ENCODE measurements around the gene MACF1. TPM values are rescaled to one million over a fixed set of nuclear protein-coding genes. Genes with fewer than 3 reads are reported as not detected.
"Not testable (repeated sequence)": the region's sequence is repeated elsewhere in the genome, so short reads cannot be mapped to it uniquely, and the experiment has no call there.

The MACF1 gene
- total RNA-seq, 8 experiments from 2014 or later, result 89.2 to 249 (median 180) TPM

DNA sequence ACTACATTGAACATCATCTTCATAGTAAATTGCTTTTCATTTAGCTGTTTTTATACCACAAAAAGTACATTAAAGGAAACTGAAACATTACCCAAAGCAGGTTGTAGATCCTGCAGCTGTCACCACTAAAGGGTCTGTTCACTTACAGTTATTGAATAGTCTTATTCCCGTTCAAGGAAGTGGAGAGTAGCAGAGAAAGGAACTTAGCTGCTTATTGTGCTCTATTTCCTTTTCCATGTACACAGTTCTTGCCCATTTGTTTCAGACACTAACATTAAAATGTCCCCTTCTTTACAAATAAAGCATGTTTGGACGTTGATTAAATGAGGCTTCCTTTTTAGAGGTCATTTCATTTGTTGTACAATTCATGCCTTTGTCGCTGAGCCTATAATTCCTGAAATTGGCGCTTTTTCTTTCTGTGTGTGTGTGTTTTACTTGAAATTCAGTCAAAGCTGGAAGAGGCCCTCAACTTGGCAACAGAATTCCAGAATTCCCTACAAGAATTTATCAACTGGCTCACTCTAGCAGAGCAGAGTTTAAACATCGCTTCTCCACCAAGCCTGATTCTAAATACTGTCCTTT lies 242.6 kb downstream of the MACF1 start:
- peak overlapping the region in 1 of 2 donors; percentile 0 for H3K27ac ChIP-seq
- 58 to 100% (median 80%) methylated on average over 4 to 5 of the region's 5 CpGs for WGBS, 10 experiments
- in situ Hi-C loops (cut with MboI; ENCODE audit: low pct_unique_long_range_greater_than_20kb in 2 of 9, low sequenced_read_pairs in 9 of 9, unreplicated experiment in 9 of 9), result no loop called here

DNA sequence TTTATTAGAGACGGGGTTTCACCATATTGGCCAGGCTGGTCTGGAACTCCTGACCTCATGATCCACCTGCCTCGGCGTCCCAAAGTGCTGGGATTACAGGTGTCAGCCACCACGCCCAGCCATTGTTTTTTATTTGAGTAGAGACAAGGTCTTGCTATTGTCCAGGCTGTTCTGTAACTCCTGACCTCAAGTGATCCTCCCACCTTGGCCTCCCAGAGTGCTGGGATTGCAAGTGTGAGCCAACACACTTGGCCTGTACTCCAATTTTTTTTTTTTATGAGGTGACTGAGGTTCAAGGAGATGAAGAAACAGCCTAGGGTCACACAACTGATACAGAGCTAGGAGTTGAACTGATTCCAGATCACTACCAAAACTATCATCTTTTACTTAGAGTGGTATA lies 245.5 kb downstream of the MACF1 start:
- WGBS, 10 experiments, result 89 to 100% (median 98%) methylated on average over 2 to 4 of the region's 4 CpGs; no CpG with 5 or more reads in 3 of the 10 experiments
- in situ Hi-C loops (cut with MboI; ENCODE audit: low pct_unique_long_range_greater_than_20kb in 2 of 9, low sequenced_read_pairs in 9 of 9, unreplicated experiment in 9 of 9), result loop anchor here in 1 of 9 experiments (25.0 kb wide), 1 partner anchor 112 kb away; no protein-coding TSS in a partner anchor
- H3K27ac ChIP-seq, result not testable (repeated sequence)

More for the DNA sequence above, 242.6 kb downstream of the MACF1 start:
- ATAC-seq (replicated peaks in 6 of 8), result peak in 4 of 8 experiments; percentile 21 to 88 (median 70)
- H3K4me3 ChIP-seq, result no peak overlapping the region
- H3K4me1 ChIP-seq (replicated peaks in 1 of 2), result peaks cover 3 to 8% of the 10 kb centered on the region in 2 donors

DNA sequence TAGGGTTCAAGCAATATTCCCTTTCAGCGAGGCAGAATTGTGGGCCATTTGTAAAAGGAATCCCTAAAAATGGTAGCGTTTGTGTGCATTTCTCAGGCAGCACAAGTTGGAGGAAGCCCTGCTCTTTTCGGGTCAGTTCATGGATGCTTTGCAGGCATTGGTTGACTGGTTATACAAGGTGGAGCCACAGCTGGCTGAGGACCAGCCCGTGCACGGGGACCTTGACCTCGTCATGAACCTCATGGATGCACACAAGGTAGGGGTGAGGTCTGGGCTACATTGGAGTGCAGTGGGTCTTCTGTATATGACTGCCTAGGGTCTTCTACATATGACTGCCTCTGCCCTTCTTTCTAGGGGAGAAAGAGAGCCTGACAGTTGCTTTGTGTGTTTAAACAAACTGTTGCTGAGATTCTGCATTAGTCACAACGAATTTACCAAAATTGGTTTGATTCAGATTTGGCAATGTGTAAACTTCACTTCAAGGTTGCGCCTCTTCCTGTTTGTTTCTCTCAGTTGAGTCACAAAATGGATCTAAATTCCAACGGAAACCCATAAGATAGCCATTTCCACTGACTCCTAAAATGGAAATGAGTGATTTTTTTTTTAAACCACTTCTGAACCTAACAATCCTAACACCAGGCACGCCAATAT lies 246.6 kb downstream of the MACF1 start:
- peak in 2 of 8 experiments; percentile 66 to 90 for ATAC-seq (replicated peaks in 6 of 8)
- WGBS, 10 experiments, result 10 to 100% (median 89%) methylated on average over 1 to 10 of the region's 10 CpGs
- H3K27ac ChIP-seq, result no peak overlapping the region
- peaks cover 3 to 8% of the 10 kb centered on the region in 2 donors for H3K4me1 ChIP-seq (replicated peaks in 1 of 2)
- in situ Hi-C loops (cut with MboI; ENCODE audit: low pct_unique_long_range_greater_than_20kb in 2 of 9, low sequenced_read_pairs in 9 of 9, unreplicated experiment in 9 of 9), result loop anchor here in 1 of 9 experiments (25.0 kb wide), 1 partner anchor 111 kb away; no protein-coding TSS in a partner anchor
- no peak overlapping the region for H3K4me3 ChIP-seq

More for the DNA sequence above, 245.5 kb downstream of the MACF1 start:
- H3K4me3 ChIP-seq; H3K4me1 ChIP-seq (replicated peaks in 1 of 2); ATAC-seq (replicated peaks in 6 of 8): not testable (repeated sequence)

DNA sequence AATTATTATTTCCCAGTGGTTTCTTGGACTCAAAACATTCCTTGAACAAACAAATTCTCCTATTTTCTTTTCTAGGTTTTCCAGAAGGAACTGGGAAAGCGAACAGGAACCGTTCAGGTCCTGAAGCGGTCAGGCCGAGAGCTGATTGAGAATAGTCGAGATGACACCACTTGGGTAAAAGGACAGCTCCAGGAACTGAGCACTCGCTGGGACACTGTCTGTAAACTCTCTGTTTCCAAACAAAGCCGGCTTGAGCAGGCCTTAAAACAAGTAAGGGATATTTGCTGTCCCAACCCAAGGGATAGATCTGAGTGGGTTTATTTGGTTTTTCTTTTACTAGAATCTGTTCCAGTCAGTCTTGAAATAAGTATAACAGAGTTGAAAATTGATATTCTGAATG lies 247.6 kb downstream of the MACF1 start:
- 88 to 100% (median 94%) methylated on average over 2 to 7 of the region's 7 CpGs; no CpG with 5 or more reads in 1 of the 10 experiments for WGBS, 10 experiments
- H3K27ac ChIP-seq, result no peak overlapping the region
- no peak for ATAC-seq (replicated peaks in 6 of 8)

DNA sequence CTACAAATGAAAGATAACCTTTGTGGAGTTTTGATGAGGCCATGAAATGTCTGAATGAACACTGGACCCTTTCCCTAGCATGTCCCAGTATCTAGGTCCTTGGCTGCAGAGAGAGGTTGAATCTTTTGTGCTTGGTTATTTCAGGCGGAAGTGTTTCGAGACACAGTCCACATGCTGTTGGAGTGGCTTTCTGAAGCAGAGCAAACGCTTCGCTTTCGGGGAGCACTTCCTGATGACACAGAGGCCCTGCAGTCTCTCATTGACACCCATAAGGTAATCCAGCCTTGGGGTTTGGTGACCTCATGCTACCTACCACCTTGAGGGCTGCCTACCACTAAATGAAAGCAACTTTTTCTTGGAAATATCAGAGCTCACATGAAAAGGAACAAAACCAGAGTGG lies 248.0 kb downstream of the MACF1 start:
- H3K4me1 ChIP-seq (replicated peaks in 1 of 2), result peaks cover 1 to 2% of the 10 kb centered on the region in 2 donors
- H3K27ac ChIP-seq, result no peak overlapping the region
- no peak for ATAC-seq (replicated peaks in 6 of 8)
- in situ Hi-C loops (cut with MboI; ENCODE audit: low pct_unique_long_range_greater_than_20kb in 2 of 9, low sequenced_read_pairs in 9 of 9, unreplicated experiment in 9 of 9), result loop anchor here in 1 of 9 experiments (25.0 kb wide), 1 partner anchor 110 kb away; no protein-coding TSS in a partner anchor
- no peak overlapping the region for H3K4me3 ChIP-seq
- WGBS, 10 experiments, result 87 to 100% (median 96%) methylated on average over 2 to 5 of the region's 5 CpGs; no CpG with 5 or more reads in 1 of the 10 experiments

More for the DNA sequence above, 247.6 kb downstream of the MACF1 start:
- in situ Hi-C loops (cut with MboI; ENCODE audit: low pct_unique_long_range_greater_than_20kb in 2 of 9, low sequenced_read_pairs in 9 of 9, unreplicated experiment in 9 of 9), result loop anchor here in 1 of 9 experiments (25.0 kb wide), 1 partner anchor 110 kb away; no protein-coding TSS in a partner anchor
- Histone ChIP-seq H3K4me3 (no peak overlapping the region), H3K4me1 (replicated peaks in 1 of 2) (peaks cover 3 to 4% of the 10 kb centered on the region in 2 donors)

DNA sequence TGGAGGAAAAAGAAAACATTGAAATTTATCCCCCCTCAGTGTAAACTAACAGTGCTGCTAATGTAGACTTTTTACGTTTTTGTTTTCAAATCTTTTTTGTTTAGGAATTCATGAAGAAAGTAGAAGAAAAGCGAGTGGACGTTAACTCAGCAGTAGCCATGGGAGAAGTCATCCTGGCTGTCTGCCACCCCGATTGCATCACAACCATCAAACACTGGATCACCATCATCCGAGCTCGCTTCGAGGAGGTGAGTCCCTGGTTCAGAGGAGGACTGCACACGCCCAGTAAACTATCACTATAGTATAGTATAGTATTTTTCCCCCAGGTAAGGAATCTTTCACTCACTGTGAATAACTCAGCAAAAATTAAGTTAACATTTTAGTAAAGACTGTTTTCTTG lies 249.1 kb downstream of the MACF1 start:
- WGBS, 10 experiments, result 44 to 100% (median 92%) methylated on average over 3 to 8 of the region's 8 CpGs; no CpG with 5 or more reads in 2 of the 10 experiments
- Histone ChIP-seq H3K4me1 (replicated peaks in 1 of 2) (no peaks in the 10 kb centered on the region), H3K4me3 (no peak overlapping the region), H3K27ac (no peak overlapping the region)
- peak in 2 of 8 experiments; percentile 28 to 71 for ATAC-seq (replicated peaks in 6 of 8)
- in situ Hi-C loops (cut with MboI; ENCODE audit: low pct_unique_long_range_greater_than_20kb in 2 of 9, low sequenced_read_pairs in 9 of 9, unreplicated experiment in 9 of 9), result loop anchor here in 1 of 9 experiments (25.0 kb wide), 1 partner anchor 109 kb away; no protein-coding TSS in a partner anchor

DNA sequence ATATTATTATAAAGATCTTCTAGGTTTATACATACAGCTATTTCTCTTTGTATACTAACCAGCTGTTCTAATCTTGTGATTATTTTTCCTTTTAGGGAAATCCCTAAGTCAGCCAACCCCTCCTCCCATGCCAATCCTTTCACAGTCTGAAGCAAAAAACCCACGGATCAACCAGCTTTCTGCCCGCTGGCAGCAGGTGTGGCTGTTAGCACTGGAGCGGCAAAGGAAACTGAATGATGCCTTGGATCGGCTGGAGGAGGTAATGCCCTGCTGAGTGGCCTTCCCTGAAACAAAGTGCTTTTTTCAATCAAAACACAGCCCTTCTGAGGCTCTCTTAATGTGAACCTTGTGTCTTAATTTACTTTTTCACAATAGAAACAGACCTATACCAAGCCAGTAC lies 254.5 kb downstream of the MACF1 start:
- no peak overlapping the region for H3K27ac ChIP-seq

DNA sequence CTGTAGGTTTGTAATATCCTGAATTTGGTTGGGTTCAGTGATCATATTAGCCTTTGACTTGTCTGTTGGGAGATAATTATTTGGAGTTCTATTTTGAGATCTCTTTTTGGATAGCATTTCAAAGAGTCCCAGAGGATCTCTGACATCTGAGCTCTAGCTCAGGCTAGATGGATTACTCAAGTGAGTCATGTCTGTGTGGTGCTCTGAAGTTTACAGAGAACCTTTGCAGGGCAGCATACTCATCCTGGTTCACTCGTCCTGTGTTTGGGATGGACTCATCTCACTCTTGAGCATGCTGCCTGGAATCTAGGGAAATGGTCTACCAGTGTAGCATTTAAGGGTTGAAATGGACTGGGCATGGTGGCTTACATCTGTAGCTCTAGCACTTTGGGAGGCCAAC lies 257.6 kb downstream of the MACF1 start:
- Histone ChIP-seq H3K27ac (no peak overlapping the region), H3K4me1 (replicated peaks in 1 of 2) (no peaks in the 10 kb centered on the region), H3K4me3 (no peak overlapping the region)
- no peak for ATAC-seq (replicated peaks in 6 of 8)
- WGBS, 10 experiments, result 20 to 86% (median 67%) methylated on average over 1 of the region's 1 CpG; no CpG with 5 or more reads in 5 of the 10 experiments
- in situ Hi-C loops (cut with MboI; ENCODE audit: low pct_unique_long_range_greater_than_20kb in 2 of 9, low sequenced_read_pairs in 9 of 9, unreplicated experiment in 9 of 9), result loop anchor here in 1 of 9 experiments (25.0 kb wide), 1 partner anchor 100 kb away; no protein-coding TSS in a partner anchor

More for the DNA sequence above, 254.5 kb downstream of the MACF1 start:
- no peak overlapping the region for H3K4me3 ChIP-seq
- ATAC-seq (replicated peaks in 6 of 8), result no peak
- 80 to 100% (median 91%) methylated on average over 1 to 4 of the region's 4 CpGs; no CpG with 5 or more reads in 2 of the 10 experiments for WGBS, 10 experiments
- in situ Hi-C loops (cut with MboI; ENCODE audit: low pct_unique_long_range_greater_than_20kb in 2 of 9, low sequenced_read_pairs in 9 of 9, unreplicated experiment in 9 of 9), result loop anchor here in 1 of 9 experiments (25.0 kb wide), 1 partner anchor 103 kb away; no protein-coding TSS in a partner anchor
- H3K4me1 ChIP-seq (replicated peaks in 1 of 2), result no peaks in the 10 kb centered on the region

DNA sequence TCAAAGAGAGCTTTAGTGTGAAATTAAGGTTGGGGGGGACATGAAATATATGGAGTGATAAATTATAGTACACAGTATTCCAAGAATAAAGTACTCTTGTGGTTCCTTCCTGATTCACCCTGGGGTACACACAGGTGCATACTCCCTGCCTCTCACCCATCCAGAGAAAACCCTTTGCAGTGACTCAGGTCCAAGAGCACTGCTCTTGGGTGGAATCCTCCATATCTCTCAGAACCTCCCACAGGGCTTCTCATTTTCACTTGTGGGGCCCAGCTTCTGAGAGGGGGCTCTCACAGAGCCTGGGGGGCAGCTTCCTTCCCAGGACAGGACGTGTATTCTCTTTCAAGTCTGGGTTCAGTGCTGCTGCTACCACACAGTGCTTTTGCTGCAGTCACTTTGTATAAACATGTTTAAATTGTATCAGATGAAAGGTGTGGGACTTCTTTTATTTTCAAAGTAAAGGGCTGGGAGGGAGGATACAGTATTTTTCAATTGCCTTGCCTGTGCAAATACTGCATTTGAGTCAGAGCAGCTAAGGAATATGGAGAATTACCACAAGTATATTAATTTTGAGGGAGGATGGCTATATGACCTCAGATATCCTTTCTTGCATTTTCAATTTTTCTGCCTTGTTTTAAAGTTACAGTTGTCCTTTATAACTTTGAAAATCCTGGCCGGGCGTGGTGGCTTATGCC lies 262.1 kb downstream of the MACF1 start:
- Histone ChIP-seq H3K27ac (no peak overlapping the region), H3K4me3 (no peak overlapping the region), H3K4me1 (replicated peaks in 1 of 2) (no peaks in the 10 kb centered on the region)
- in situ Hi-C loops (cut with MboI; ENCODE audit: low pct_unique_long_range_greater_than_20kb in 2 of 9, low sequenced_read_pairs in 9 of 9, unreplicated experiment in 9 of 9), result loop anchor here in 1 of 9 experiments (25.0 kb wide), 1 partner anchor 96 kb away; no protein-coding TSS in a partner anchor
- WGBS, 10 experiments, result 0 to 100% (median 89%) methylated on average over 2 to 3 of the region's 3 CpGs; no CpG with 5 or more reads in 4 of the 10 experiments
- ATAC-seq (replicated peaks in 6 of 8), result peak in 3 of 8 experiments; percentile 47 to 90 (median 82)

DNA sequence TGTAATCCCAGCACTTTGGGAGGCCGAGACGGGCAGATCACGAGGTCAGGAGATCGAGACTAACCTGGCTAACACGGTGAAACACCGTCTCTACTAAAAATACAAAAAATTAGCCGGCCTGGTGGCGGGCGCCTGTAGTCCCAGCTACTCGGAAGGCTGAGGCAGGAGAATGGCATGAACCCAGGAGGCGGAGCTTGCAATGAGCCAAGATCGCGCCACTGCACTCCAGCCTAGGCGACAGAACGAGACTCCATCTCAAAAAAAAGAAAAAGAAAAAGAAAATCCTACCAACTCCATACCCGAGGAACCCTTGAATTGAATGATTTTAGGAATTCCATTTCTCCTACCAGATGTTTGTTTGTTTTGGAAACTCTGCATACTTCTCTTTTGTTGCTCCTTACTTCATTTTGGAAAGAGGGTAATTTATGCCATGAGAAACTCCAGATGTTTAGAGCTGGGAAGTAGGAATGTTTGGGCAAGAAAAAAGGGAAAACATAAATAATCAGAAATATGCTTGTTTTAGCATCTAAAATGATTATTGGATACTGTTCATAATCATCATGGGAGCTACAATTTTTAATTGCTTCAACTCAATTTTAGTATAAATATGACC lies 262.7 kb downstream of the MACF1 start:
- H3K4me3 ChIP-seq; H3K4me1 ChIP-seq (replicated peaks in 1 of 2); H3K27ac ChIP-seq: not testable (repeated sequence)
- 0 to 93% (median 78%) methylated on average over 1 to 11 of the region's 16 CpGs for WGBS, 10 experiments
- ATAC-seq (replicated peaks in 6 of 8), result peak in 2 of 8 experiments; percentile 36 to 57
- in situ Hi-C loops (cut with MboI; ENCODE audit: low pct_unique_long_range_greater_than_20kb in 2 of 9, low sequenced_read_pairs in 9 of 9, unreplicated experiment in 9 of 9), result loop anchor here in 1 of 9 experiments (25.0 kb wide), 1 partner anchor 95 kb away; no protein-coding TSS in a partner anchor

DNA sequence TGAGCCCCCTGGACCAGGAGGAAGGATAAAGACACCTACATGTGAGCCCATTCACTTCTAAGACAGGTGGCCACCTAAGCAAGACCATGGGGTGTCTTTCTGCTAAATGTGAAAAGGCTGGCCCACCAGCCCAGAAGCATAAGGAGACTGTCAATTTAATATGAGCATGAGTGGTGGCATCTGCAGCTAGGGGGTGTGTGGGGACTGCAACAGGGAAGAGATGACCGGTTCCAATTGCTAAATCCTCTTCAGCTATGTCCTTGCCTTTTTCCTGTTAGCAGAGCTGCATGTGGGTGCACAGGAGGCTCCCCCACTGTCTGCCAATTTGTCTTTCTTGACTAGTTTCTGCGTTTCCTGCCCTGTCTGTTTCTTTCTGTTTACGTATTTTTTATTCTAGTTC lies 264.7 kb downstream of the MACF1 start:
- no peak for ATAC-seq (replicated peaks in 6 of 8)

DNA sequence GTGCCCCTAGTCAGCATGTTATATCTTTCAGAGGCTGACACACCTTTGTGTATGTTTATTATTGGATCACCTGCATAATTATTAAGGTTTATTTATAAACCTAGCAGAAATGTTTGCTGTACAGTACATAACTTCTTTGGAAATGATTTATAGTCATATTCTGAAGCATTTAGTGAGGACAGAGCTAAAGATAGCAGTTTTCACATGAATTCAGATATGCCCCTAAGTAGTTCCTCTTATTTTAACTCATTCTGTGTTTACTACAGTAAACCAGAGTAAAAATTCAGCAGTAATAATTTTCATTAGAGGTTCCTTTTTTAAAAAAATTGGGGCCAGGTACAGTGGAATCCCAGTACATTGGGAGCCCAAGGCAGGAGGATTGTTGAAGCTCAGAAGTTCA lies 265.5 kb downstream of the MACF1 start:
- H3K4me3 ChIP-seq, result no peak overlapping the region
- in situ Hi-C loops (cut with MboI; ENCODE audit: low pct_unique_long_range_greater_than_20kb in 2 of 9, low sequenced_read_pairs in 9 of 9, unreplicated experiment in 9 of 9), result loop anchor here in 1 of 9 experiments (25.0 kb wide), 1 partner anchor 92 kb away; no protein-coding TSS in a partner anchor
- no peak for ATAC-seq (replicated peaks in 6 of 8)
- no peaks in the 10 kb centered on the region for H3K4me1 ChIP-seq (replicated peaks in 1 of 2)
- H3K27ac ChIP-seq, result no peak overlapping the region

More for the DNA sequence above, 264.7 kb downstream of the MACF1 start:
- Histone ChIP-seq H3K27ac (no peak overlapping the region), H3K4me3 (no peak overlapping the region), H3K4me1 (replicated peaks in 1 of 2) (no peaks in the 10 kb centered on the region)
- in situ Hi-C loops (cut with MboI; ENCODE audit: low pct_unique_long_range_greater_than_20kb in 2 of 9, low sequenced_read_pairs in 9 of 9, unreplicated experiment in 9 of 9), result loop anchor here in 1 of 9 experiments (25.0 kb wide), 1 partner anchor 93 kb away; no protein-coding TSS in a partner anchor
- 75 to 100% (median 93%) methylated on average over 1 to 3 of the region's 3 CpGs; no CpG with 5 or more reads in 2 of the 10 experiments for WGBS, 10 experiments

Measured in motor neuron (in vitro differentiated cells).